GM21717 (cell line): ENCODE data around the gene BTBD2.

Experiments
- ATAC-seq: cut with Tn5 transposase; IDR thresholded peaks from one replicate; pipeline ENCODE4 v1.9.1; 2021; ENCODE audit warnings: mild to moderate bottlenecking, moderate library complexity; ENCODE audit not compliant: unreplicated experiment

Gene BTBD2

GRCh38 chr19:1944916-1945561 is 70.5 kb downstream of the BTBD2 start:
- no peak for ATAC-seq

GRCh38 chr19:1944088-1944915 is 71.2 kb downstream of the BTBD2 start:
- no peak for ATAC-seq

DNA sequence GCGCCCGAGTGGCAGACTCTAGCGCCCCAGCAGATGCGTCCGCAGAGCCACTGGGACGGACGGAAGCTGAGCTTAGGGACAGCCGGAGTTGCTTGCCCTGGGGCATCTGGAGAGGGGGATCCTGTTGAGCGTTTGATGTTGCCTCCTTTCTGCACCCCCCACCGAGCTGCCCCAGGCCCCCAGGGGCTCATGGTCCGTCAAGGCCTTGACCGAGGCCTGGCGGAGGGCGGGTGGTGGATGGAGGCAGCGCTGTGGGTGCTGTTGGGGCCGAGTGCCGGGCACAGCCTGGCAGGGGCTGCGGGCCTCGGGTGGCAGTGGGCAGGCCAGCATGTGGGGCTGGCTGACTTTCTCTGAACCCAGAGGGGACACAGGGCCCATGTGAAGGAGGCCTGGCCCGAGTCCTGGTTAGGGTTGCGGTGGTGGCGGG is 71.8 kb downstream of the BTBD2 start:
- ATAC-seq, result no peak

DNA sequence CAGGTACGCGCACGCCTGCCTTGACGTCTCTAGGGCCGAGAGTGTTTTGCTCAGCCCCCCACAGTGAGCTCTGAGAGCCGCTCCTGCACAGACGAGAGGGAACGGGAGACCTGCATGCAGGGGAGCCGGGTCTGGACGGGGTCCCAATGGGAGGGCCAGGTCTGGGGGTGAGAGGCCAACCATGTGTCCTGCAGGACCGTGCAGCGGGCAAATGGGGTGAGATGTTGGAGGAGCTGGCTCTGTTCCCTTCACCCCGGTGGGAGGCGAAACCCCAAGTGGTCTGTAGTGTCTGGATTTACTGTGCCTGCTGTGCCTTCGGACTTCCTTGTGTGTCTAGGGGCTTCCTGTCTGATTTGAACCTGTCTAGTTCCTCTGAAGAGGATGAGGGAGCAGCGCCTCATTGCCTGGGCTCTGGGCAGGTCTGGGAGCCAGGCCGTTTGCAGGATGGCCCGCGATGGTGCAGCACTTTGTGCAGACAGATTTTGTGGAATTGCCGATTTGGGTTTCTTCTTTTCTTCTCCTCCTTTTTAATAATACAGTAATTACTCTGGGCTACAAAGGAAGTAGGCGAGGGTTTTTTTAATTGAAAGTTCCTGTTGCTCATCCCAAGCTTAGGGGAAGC is 72.5 kb downstream of the BTBD2 start:
- no peak for ATAC-seq

GRCh38 chr19:1942078-1942933 is 73.2 kb downstream of the BTBD2 start:
- ATAC-seq, result no peak

GRCh38 chr19:1941146-1942077 is 74.1 kb downstream of the BTBD2 start, which contains the start of gene CSNK1G2:
TSS of gene CSNK1G2 (plus strand) at chr19:1941172. CDS start at chr19:1969773, 28,601 bp downstream.
- no peak for ATAC-seq

GRCh38 chr19:1938071-1938470 is 77.4 kb downstream of the BTBD2 start:
- no peak for ATAC-seq

- no peak for ATAC-seq
These were observed 78.5 kb downstream of the BTBD2 start for GRCh38 chr19:1936916-1937610.

DNA sequence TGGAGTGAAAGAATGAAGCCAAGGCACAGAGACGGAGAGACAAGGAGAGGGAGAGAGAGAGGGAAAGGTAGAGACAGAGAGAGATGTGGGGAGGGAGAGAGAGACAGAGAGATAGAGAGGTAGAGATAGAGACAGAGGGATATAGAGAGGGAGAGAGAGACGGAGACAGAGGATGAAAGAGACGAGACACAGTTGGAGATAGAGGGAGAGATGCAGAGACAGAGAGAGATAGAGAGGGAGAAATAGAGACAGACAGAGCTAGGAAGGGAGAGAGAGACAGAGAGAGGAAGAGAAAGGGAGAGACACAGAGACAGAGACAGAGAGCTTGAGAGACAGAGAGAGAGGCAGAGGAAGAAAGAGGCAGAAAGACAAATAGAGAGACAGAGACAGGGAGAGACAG is 79.1 kb downstream of the BTBD2 start:
- ATAC-seq, result no peak

GRCh38 chr19:1935484-1936208 is 79.9 kb downstream of the BTBD2 start:
- no peak for ATAC-seq
